Panc1 (cell line): ENCODE results near the gene B4GALT3. TPM values are rescaled to one million over a fixed set of nuclear protein-coding genes. Genes with fewer than 3 reads are reported as not detected.
A peak's percentile ranks its signal among the peaks of the same experiment; 100 is the strongest.

Experiments
- ATAC-seq: fragments of 200-7000 bp; cut with Tn5 transposase; 2 replicates; pipeline ENCODE4 v1.9.1; 2020; ENCODE audit warnings: mild to moderate bottlenecking, moderate library complexity
- BruUV-seq: library from RNA; stranded (reverse); fragments of 400-500 nt; replicated peaks from 2 replicates; lab custom pipeline; 2021; lab: Mats Ljungman, UMichigan
- CTCF ChIA-PET: fragments of 300-600 bp; sonication (Branson Sonifier 250); formaldehyde crosslinking; loops from one replicate; lab custom pipeline; 2022; ENCODE audit warnings: antibody characterized with exemption; lab: Charles Lee
- POLR2A ChIA-PET: fragments of 300-600 bp; sonication (Branson Sonifier 250); formaldehyde crosslinking; loops from one replicate; lab custom pipeline; 2022; ENCODE audit warnings: antibody characterized with exemption; lab: Charles Lee
- DNase-seq: peaks from one replicate; pipeline ENCODE4 v3.0.0-alpha.2; 2010; ENCODE audit warnings: low read depth, low spot score
- H3K27ac ChIP-seq: 2 replicates; pipeline ENCODE4 v1.5.1; 2011; ENCODE audit warnings: mild to moderate bottlenecking, low read length, inconsistent platforms
- H3K27me3 ChIP-seq: fragments of 200-500 bp; sonication (Bioruptor generic); 2 replicates; pipeline ENCODE4 v1.6.0; 2014; ENCODE audit warnings: low read length, inconsistent platforms; ENCODE audit not compliant: control insufficient read depth, insufficient read depth
- H3K36me3 ChIP-seq: fragments of 200-500 bp; sonication (Bioruptor generic); 2 replicates; pipeline ENCODE4 v1.5.1; 2014; ENCODE audit warnings: inconsistent platforms, mild to moderate bottlenecking, low read length, moderate library complexity; ENCODE audit not compliant: control insufficient read depth, insufficient read depth
- H3K4me1 ChIP-seq: 2 replicates; pipeline ENCODE4 v1.5.1; 2011; ENCODE audit warnings: inconsistent platforms, mild to moderate bottlenecking, low read length, moderate library complexity; ENCODE audit not compliant: control insufficient read depth, insufficient read depth
- H3K4me3 ChIP-seq, 2 experiments: 2 replicates each; pipeline ENCODE4 v1.5.1; 2011 to 2012; ENCODE audit warnings: low read depth in 2 of 2, low read length in 2 of 2, mild to moderate bottlenecking in 2 of 2, inconsistent platforms in 1 of 2, moderate library complexity in 1 of 2
- H3K9me3 ChIP-seq: fragments of 200-500 bp; sonication (Bioruptor generic); 2 replicates; pipeline ENCODE4 v1.5.1; 2014; ENCODE audit warnings: low read depth, mild to moderate bottlenecking, inconsistent platforms, low read length, moderate library complexity; ENCODE audit not compliant: control insufficient read depth, insufficient read depth
- POLR2AphosphoS5 ChIP-seq: IDR thresholded peaks from 2 replicates; pipeline ENCODE4 v1.6.1; 2012; ENCODE audit warnings: mild to moderate bottlenecking, low read depth, low read length, moderate library complexity
- SIN3A ChIP-seq: IDR thresholded peaks from 2 replicates; pipeline ENCODE4 v1.6.1; 2012; ENCODE audit warnings: low read depth, mild to moderate bottlenecking, low read length, moderate library complexity, borderline replicate concordance; ENCODE audit not compliant: insufficient read depth
- TCF7L2 ChIP-seq: IDR thresholded peaks from 2 replicates; pipeline ENCODE4 v1.6.1; 2011; ENCODE audit warnings: mild to moderate bottlenecking, low read depth, low read length, inconsistent platforms
- in situ Hi-C: cut with HindIII; loops from 2 replicates; pipeline ENCODE4 v1.10.0; 2016; ENCODE audit warnings: low sequenced_read_pairs, low pct_unique_long_range_greater_than_20kb
- intact Hi-C: fragments of 100-400 bp; cut with micrococcal nuclease; formaldehyde crosslinking; loops from one replicate; pipeline ENCODE4 v1.10.0; 2022; ENCODE audit not compliant: unreplicated experiment
- total RNA-seq: library from RNA; stranded (reverse); gene quantifications from one replicate; pipeline ENCODE4 v1.2.1, GENCODE V29; 2021; ENCODE audit not compliant: unreplicated experiment
- TF ChIP-seq, protein P1 (sequence below): fragments of 450-650 bp; IDR thresholded peaks from 2 replicates; pipeline ENCODE4 v1.5.1; 2017; ENCODE audit warnings: mild to moderate bottlenecking
- TF ChIP-seq, protein P2 (sequence below), 2 experiments: IDR thresholded peaks; 2 replicates each; pipeline ENCODE4 v1.6.1; 2011 to 2012; ENCODE audit warnings: low read depth in 2 of 2, control low read depth in 1 of 2, low read length in 1 of 2, mild to moderate bottlenecking in 1 of 2, moderate library complexity in 1 of 2; ENCODE audit not compliant: insufficient read depth in 1 of 2

The B4GALT3 gene
- total RNA-seq, 1 experiment from 2014 or later: 28.6 TPM

DNA sequence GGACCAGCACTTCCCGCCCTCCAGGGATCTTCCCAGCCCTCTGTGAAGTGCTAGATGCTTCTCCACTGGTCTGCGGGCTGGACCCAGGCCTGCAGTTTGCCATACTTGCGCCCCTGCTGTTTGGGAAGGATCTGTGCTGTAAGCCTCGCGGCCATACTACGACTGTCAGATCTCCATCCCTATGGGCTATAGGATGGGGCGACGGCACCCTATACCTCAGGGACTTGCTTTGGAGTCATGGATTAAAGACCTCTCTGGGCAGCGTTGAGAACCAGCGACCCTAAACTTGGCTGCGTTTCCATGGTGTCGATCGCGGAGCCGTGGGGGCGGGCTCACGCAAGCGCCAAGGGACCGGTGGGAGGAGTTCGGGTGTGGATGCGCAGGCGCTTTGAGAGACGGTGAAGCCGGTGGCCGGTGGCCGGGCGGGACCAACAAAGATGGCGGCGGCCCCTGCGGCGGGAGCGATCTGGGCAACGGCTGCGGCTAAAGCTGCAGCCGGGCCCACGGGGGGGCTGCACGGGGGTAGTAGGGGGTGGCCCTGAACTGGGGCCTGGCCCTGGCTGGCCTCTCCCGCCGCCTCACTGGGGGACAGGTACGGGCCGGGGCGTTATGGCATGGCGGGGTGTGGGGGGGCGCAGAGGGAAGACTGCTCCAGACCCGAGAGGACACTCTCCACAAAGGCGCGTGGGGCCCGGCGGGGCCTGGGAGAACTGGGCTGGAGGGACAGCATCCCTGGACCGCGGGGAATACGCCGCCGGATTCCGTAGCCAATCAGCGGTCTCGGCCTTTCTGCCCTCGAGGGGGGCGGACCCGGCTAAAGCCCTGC, 18.0 kb downstream of the B4GALT3 start, which contains the start of gene USP21:
TSS of gene USP21 (plus strand) at position 414 of the 826 bp plus-strand sequence. CDS start 1,141 bp downstream, outside the sequence.
- TSS peak; percentile 10 for BruUV-seq
- Histone ChIP-seq H3K9me3 (no peaks in the 10 kb centered on the region), H3K27ac (peak within 1 kb of the TSS; percentile 91), H3K4me3 (peak within 1 kb of the TSS; percentile 82 to 90), H3K4me1 (peaks cover 22% of the 10 kb centered on the region), H3K36me3 (peaks cover 11% of the 10 kb centered on the region), H3K27me3 (no peaks in the 10 kb centered on the region)
- in situ Hi-C loops: no loop called here
- intact Hi-C loops: no loop called here
- CTCF ChIA-PET: no interaction called here
- POLR2A ChIA-PET: no interaction called here
- TF ChIP-seq TCF7L2 (no peak), SIN3A (0 out of 2 replicates have a peak, but pooled peaks have one; percentile 33), POLR2AphosphoS5 (peak; percentile 83)
- TF ChIP-seq, protein P1, sequence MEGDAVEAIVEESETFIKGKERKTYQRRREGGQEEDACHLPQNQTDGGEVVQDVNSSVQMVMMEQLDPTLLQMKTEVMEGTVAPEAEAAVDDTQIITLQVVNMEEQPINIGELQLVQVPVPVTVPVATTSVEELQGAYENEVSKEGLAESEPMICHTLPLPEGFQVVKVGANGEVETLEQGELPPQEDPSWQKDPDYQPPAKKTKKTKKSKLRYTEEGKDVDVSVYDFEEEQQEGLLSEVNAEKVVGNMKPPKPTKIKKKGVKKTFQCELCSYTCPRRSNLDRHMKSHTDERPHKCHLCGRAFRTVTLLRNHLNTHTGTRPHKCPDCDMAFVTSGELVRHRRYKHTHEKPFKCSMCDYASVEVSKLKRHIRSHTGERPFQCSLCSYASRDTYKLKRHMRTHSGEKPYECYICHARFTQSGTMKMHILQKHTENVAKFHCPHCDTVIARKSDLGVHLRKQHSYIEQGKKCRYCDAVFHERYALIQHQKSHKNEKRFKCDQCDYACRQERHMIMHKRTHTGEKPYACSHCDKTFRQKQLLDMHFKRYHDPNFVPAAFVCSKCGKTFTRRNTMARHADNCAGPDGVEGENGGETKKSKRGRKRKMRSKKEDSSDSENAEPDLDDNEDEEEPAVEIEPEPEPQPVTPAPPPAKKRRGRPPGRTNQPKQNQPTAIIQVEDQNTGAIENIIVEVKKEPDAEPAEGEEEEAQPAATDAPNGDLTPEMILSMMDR: peak; percentile 47; the same call in 1 of the 2 replicates
- peak; percentile 96 for ATAC-seq
- peak; percentile 69 for DNase-seq

DNA sequence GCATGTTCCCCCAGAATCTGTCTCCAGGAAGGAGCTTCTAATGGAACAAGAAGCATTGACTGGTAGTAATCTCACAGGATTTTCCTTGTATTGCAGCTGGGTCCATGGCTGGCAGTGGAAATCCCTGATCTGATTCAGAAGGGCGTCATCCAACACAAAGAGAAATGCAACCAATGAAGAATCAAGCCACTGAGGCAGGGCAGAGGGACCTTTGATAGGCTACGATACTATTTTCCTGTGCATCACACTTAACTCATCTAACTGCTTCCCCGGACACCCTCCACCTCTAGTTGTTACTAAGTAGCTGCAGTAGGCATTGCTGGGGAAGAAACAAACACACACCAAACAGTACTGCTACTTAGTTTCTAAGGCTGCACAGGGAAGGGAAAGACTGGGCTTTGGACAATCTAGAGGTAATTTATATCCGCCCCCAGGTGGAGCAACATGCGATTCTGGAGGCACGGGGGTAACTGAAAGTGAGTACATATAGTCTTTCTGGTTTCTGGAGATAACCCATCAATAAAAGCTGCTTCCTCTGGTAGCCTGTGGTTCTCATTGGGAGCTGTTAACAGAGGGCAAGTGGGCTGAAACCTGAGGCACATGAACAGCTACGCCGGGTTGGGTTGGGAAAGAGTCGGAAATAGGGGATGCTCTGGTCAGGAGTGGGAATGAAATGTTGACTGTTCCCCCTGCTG, 18.8 kb downstream of the B4GALT3 start:
- CTCF ChIA-PET: interaction anchor here (0.5 kb wide), 1 partner anchor 200 kb away, joined by 3 read pairs; no protein-coding TSS in a partner anchor
- TSS peak; percentile 24 for BruUV-seq
- Histone ChIP-seq H3K27me3 (no peaks in the 10 kb centered on the region), H3K4me3 (peak overlapping the region; percentile 82 to 90), H3K27ac (peak overlapping the region; percentile 91), H3K4me1 (peaks cover 22% of the 10 kb centered on the region), H3K9me3 (no peaks in the 10 kb centered on the region), H3K36me3 (peaks cover 16% of the 10 kb centered on the region)
- ATAC-seq (no peak; the same call in 1 of the 2 replicates), DNase-seq (no peak)
- POLR2A ChIA-PET: interaction anchor here (0.5 to 0.7 kb wide), 2 partner anchors 18 to 36 kb away, joined by 3 to 6 read pairs; no protein-coding TSS in a partner anchor
- in situ Hi-C loops: no loop called here
- TF ChIP-seq, protein P2, sequence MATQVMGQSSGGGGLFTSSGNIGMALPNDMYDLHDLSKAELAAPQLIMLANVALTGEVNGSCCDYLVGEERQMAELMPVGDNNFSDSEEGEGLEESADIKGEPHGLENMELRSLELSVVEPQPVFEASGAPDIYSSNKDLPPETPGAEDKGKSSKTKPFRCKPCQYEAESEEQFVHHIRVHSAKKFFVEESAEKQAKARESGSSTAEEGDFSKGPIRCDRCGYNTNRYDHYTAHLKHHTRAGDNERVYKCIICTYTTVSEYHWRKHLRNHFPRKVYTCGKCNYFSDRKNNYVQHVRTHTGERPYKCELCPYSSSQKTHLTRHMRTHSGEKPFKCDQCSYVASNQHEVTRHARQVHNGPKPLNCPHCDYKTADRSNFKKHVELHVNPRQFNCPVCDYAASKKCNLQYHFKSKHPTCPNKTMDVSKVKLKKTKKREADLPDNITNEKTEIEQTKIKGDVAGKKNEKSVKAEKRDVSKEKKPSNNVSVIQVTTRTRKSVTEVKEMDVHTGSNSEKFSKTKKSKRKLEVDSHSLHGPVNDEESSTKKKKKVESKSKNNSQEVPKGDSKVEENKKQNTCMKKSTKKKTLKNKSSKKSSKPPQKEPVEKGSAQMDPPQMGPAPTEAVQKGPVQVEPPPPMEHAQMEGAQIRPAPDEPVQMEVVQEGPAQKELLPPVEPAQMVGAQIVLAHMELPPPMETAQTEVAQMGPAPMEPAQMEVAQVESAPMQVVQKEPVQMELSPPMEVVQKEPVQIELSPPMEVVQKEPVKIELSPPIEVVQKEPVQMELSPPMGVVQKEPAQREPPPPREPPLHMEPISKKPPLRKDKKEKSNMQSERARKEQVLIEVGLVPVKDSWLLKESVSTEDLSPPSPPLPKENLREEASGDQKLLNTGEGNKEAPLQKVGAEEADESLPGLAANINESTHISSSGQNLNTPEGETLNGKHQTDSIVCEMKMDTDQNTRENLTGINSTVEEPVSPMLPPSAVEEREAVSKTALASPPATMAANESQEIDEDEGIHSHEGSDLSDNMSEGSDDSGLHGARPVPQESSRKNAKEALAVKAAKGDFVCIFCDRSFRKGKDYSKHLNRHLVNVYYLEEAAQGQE (IDR thresholded peaks at IDR 0.05; ENCODE audit: insufficient read depth in 1 of 2, low read depth in 2 of 2, low read length in 1 of 2): no peak
- TF ChIP-seq SIN3A (no peak), TCF7L2 (no peak), POLR2AphosphoS5 (no peak)
- TF ChIP-seq, protein P1: no peak
- intact Hi-C loops: no loop called here
